HG02571 (cell line): ENCODE measurements around the gene TNFSF12.

ENCODE experiments used
- ATAC-seq: cut with Tn5 transposase; IDR thresholded peaks from one replicate; pipeline ENCODE4 v1.9.1; 2021; ENCODE audit warnings: mild to moderate bottlenecking, moderate library complexity; ENCODE audit not compliant: unreplicated experiment

The TNFSF12 gene

GRCh38 chr17:7563115-7563869 lies 14.4 kb downstream of the TNFSF12 start:
- ATAC-seq = no peak

GRCh38 chr17:7569571-7569970 lies 20.7 kb downstream of the TNFSF12 start:
- ATAC-seq = no peak

GRCh38 chr17:7570351-7570750 lies 21.5 kb downstream of the TNFSF12 start:
- ATAC-seq = no peak

- ATAC-seq = no peak
Measured at GRCh38 chr17:7572338-7572587, 23.4 kb downstream of the TNFSF12 start.

GRCh38 chr17:7572588-7573323 lies 23.9 kb downstream of the TNFSF12 start:
- peak; percentile 85 for ATAC-seq

- no peak for ATAC-seq
Measured at GRCh38 chr17:7573324-7574080, 24.6 kb downstream of the TNFSF12 start.

GRCh38 chr17:7574176-7574953 lies 25.5 kb downstream of the TNFSF12 start:
- ATAC-seq = no peak

- no peak for ATAC-seq
Measured at GRCh38 chr17:7575481-7575883, 26.6 kb downstream of the TNFSF12 start.

- ATAC-seq = no peak
Measured at GRCh38 chr17:7575959-7576358, 27.1 kb downstream of the TNFSF12 start.

GRCh38 chr17:7576432-7576937 lies 27.6 kb downstream of the TNFSF12 start:
- ATAC-seq = no peak

GRCh38 chr17:7577327-7578199 lies 28.7 kb downstream of the TNFSF12 start:
- ATAC-seq = no peak

GRCh38 chr17:7579001-7579833 lies 30.4 kb downstream of the TNFSF12 start, which contains the start of gene CD68:
TSS of gene CD68 (plus strand) at chr17:7579638. CDS start at chr17:7579678, 40 bp downstream.
- no peak for ATAC-seq

GRCh38 chr17:7579834-7580603 lies 31.2 kb downstream of the TNFSF12 start:
- ATAC-seq = no peak

GRCh38 chr17:7580604-7581575 lies 32.0 kb downstream of the TNFSF12 start:
- ATAC-seq = no peak

GRCh38 chr17:7582396-7583252 lies 33.8 kb downstream of the TNFSF12 start:
- ATAC-seq = no peak
